Body of pancreas (tissue), 4 donors: ENCODE measurements around the gene CST9L.

Experiments
- POLR2A ChIP-seq, 3 donors: fragments of 450-650 bp; IDR thresholded peaks; one replicate each; pipeline ENCODE4 v1.6.1; 2016; ENCODE audit warnings: antibody characterized with exemption in 3 of 3, mild to moderate bottlenecking in 2 of 3
- TF ChIP-seq, protein P1 (sequence below), 7 experiments: fragments of 450-650 bp in 4 of 7; fragments of 200-600 bp in 3 of 7; sonication (generic) in 3 of 7; IDR thresholded peaks; one replicate each; pipeline ENCODE4 v1.5.1; 2016 to 2019; ENCODE audit warnings: antibody characterized with exemption in 7 of 7

GRCh38 chr20:23562721-23563342 is 5.5 kb downstream of the CST9L start:
- TF ChIP-seq, protein P1, sequence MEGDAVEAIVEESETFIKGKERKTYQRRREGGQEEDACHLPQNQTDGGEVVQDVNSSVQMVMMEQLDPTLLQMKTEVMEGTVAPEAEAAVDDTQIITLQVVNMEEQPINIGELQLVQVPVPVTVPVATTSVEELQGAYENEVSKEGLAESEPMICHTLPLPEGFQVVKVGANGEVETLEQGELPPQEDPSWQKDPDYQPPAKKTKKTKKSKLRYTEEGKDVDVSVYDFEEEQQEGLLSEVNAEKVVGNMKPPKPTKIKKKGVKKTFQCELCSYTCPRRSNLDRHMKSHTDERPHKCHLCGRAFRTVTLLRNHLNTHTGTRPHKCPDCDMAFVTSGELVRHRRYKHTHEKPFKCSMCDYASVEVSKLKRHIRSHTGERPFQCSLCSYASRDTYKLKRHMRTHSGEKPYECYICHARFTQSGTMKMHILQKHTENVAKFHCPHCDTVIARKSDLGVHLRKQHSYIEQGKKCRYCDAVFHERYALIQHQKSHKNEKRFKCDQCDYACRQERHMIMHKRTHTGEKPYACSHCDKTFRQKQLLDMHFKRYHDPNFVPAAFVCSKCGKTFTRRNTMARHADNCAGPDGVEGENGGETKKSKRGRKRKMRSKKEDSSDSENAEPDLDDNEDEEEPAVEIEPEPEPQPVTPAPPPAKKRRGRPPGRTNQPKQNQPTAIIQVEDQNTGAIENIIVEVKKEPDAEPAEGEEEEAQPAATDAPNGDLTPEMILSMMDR (IDR thresholded peaks at IDR 0.05) = no peak
- TF ChIP-seq POLR2A (IDR thresholded peaks at IDR 0.05) = no peak
